GM12801 (cell line): ENCODE data around the gene LRRC7.

Source experiments
- CTCF ChIP-seq: IDR thresholded peaks from one replicate; pipeline ENCODE4 v1.5.1; 2011; ENCODE audit warnings: control low read depth; ENCODE audit not compliant: insufficient read length; ENCODE audit errors: extremely low read depth

Gene LRRC7

DNA sequence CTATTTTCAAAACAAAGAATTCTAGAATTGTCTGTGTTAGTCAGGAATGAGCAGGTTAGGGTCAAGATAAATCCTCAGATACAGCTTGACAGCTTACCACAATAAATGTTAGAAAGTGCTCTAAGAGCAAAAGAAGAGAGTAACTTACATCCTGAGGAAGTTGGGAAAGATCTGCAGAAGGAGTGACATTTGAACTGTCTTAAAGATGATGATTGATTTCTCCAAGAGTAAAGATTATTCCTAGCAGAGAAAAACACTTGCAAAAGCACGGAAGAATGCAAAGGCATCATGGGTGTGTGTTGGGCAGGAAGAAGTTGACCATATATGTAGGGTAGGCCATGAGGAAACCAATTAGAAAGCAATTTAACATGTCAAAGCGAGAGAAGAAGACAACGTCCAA lies 175.4 kb downstream of the LRRC7 start:
- TF ChIP-seq CTCF: no peak

DNA sequence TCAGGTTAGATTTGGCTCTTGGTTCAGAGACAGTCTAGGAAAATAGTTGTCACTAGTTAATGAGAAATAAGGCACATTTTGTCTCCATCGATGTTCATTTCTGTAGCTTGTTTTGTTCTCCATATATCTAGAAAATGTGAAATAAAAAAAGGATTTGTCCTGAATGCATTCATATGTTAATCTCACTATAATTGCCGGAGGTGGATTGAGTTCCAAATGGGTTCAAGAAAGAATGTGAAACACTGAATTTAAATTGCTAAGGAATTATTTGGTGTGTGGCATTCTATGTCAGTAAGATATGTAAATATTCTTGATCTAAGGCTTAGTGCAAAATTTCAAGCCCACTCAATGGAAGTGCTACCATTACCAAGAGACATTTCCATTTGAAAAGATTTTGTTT lies 176.7 kb downstream of the LRRC7 start:
- no peak for TF ChIP-seq CTCF

DNA sequence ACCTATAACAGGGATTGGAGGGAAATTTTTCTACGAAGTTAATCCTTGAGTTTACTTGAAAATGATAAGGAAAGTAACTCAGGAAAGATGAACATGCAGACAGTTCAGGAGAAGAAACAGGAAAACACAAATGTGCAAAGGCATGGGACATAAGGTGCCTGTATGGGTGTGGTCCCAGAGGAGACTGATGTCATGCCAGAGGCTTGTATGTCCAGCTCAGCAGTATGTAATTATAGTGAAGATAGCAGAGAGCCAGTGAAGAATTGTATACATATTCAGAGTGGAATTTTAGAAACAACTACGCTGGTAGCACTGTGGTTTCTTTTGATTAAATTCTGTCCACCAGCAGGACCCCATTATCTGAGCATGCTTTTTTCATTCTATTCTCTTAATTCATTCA lies 179.5 kb downstream of the LRRC7 start:
- no peak for TF ChIP-seq CTCF

GRCh38 chr1:69750638-69751037 lies 182.9 kb downstream of the LRRC7 start:
- no peak for TF ChIP-seq CTCF

DNA sequence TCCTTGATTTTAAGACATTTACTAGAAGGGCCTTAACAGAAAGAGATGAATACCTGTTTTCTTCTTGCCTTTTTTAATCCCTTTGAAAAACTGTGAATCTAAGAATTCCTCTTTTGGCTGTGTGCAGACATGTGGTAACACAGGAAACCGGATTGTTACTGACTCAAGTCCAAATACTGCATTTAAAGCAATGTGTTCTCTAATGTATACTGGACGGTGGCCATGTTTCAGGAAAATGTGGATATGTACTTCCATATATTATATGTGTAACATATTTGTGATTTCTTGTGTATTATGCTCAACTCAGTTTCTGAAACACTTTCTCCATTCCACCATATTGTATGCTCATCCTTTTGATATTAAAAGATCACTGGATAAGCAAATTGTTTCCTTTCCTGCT lies 185.1 kb downstream of the LRRC7 start:
- TF ChIP-seq CTCF: no peak

DNA sequence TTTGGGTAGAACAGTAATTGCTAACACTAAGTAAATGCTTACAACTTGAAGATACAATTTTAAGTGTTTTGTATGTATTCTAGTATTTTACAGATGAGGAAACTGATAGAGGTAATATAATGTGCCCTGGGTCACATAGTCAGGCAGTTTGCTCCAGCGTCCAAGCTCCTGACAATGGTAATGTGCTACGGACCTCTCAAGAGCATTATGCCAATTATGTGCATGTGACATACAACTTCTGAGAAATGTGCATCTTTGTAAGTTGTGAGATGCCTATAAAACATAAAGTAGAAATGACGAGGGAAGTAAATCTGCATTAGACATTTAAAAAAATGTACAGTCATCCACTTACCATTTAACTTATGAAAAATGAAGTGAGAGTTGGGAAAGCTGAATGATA lies 186.8 kb downstream of the LRRC7 start:
- TF ChIP-seq CTCF: no peak

- no peak for TF ChIP-seq CTCF
These were observed 187.9 kb downstream of the LRRC7 start for GRCh38 chr1:69755647-69756046.

- no peak for TF ChIP-seq CTCF
These were observed 198.2 kb downstream of the LRRC7 start for GRCh38 chr1:69765951-69766350.
